H1 (cell line): ENCODE measurements around the gene UPK3B. TPM values are rescaled to one million over a fixed set of nuclear protein-coding genes. Genes with fewer than 3 reads are reported as not detected.
"Not testable (repeated sequence)": the region's sequence is repeated elsewhere in the genome, so short reads cannot be mapped to it uniquely, and the experiment has no call there.

Experiments used
- CTCF ChIA-PET: fragments of 300-600 bp; sonication (Branson Sonifier 250); formaldehyde crosslinking; loops from one replicate; lab custom pipeline; 2021; ENCODE audit not compliant: partially characterized antibody; lab: Charles Lee
- POLR2A ChIA-PET: fragments of 300-600 bp; sonication (Branson Sonifier 250); formaldehyde crosslinking; loops from one replicate; lab custom pipeline; 2021; ENCODE audit warnings: inconsistent platforms; ENCODE audit not compliant: partially characterized antibody; lab: Charles Lee
- DNase-seq, 2 experiments: peaks; one replicate each; pipeline versions ENCODE4 v3.0.0 to v3.0.0-alpha.2; 2010 to 2022; ENCODE audit warnings: low spot score in 2 of 2, low read depth in 1 of 2, mixed read lengths in 1 of 2
- FAIRE-seq: peaks from 2 replicates; lab custom pipeline; 2011; peaks lifted over from hg19 to GRCh38; lab: Jason Lieb, UNC
- H2AFZ ChIP-seq: 2 replicates; pipeline ENCODE4 v1.8.1; 2012; ENCODE audit warnings: low read length, inconsistent platforms
- H2AK5ac ChIP-seq: 2 replicates; pipeline ENCODE4 v1.6.1; 2013; ENCODE audit warnings: low read depth, low read length
- H2BK120ac ChIP-seq: replicated peaks from 2 replicates; pipeline ENCODE3; 2013; ENCODE audit warnings: low read depth, low read length, inconsistent platforms
- H2BK12ac ChIP-seq: 2 replicates; pipeline ENCODE4 v1.6.1; 2013; ENCODE audit warnings: low read depth, low read length
- H2BK15ac ChIP-seq: 2 replicates; pipeline ENCODE4 v1.6.1; 2013; ENCODE audit warnings: low read length
- H2BK20ac ChIP-seq: 2 replicates; pipeline ENCODE4 v1.6.1; 2013; ENCODE audit warnings: low read length
- H2BK5ac ChIP-seq: 2 replicates; pipeline ENCODE4 v1.6.1; 2013; ENCODE audit warnings: low read depth, low read length
- H3K14ac ChIP-seq: 2 replicates; pipeline ENCODE4 v1.6.1; 2013; ENCODE audit warnings: inconsistent platforms; ENCODE audit not compliant: insufficient read length
- H3K18ac ChIP-seq: 2 replicates; pipeline ENCODE4 v1.6.1; 2013; ENCODE audit warnings: low read length; ENCODE audit errors: extremely low read depth
- H3K23ac ChIP-seq: 2 replicates; pipeline ENCODE4 v1.6.1; 2013; ENCODE audit warnings: inconsistent platforms; ENCODE audit not compliant: insufficient read length
- H3K23me2 ChIP-seq: 2 replicates; pipeline ENCODE4 v1.6.1; 2013; ENCODE audit warnings: low read depth, low read length
- H3K27ac ChIP-seq: 2 replicates; pipeline ENCODE4 v1.6.1; 2011; ENCODE audit warnings: low read depth, low read length, inconsistent platforms
- H3K27me3 ChIP-seq, 4 experiments: replicated peaks in 1 of 4; 1 replicate in 1 of 4; 2 replicates in 3 of 4; pipeline versions ENCODE4 v1.6.1 to v1.8.1; 2011 to 2013; ENCODE audit warnings: low read length in 3 of 4, mild to moderate bottlenecking in 3 of 4, inconsistent platforms in 2 of 4, mixed read lengths in 2 of 4, moderate library complexity in 1 of 4; ENCODE audit not compliant: control insufficient read depth in 3 of 4, insufficient read depth in 3 of 4; ENCODE audit errors: extremely low read depth in 1 of 4
- H3K36me3 ChIP-seq, 4 experiments: 2 replicates each; pipeline versions ENCODE4 v1.6.1 to v1.8.1; 2011 to 2013; ENCODE audit warnings: mild to moderate bottlenecking in 4 of 4, low read length in 3 of 4, moderate library complexity in 2 of 4, control low read depth in 1 of 4, inconsistent platforms in 1 of 4; ENCODE audit not compliant: insufficient read depth in 4 of 4, control insufficient read depth in 2 of 4
- H3K4ac ChIP-seq: replicated peaks from 2 replicates; pipeline ENCODE3; 2013; ENCODE audit warnings: low read length, low read depth, mixed read lengths, inconsistent platforms; ENCODE audit not compliant: insufficient read length
- H3K4me1 ChIP-seq, 4 experiments: replicated peaks in 1 of 4; 1 replicate in 1 of 4; 2 replicates in 3 of 4; pipeline versions ENCODE4 v1.6.1 to v1.8.1; 2011 to 2013; ENCODE audit warnings: low read length in 3 of 4, inconsistent platforms in 2 of 4, mixed read lengths in 1 of 4; ENCODE audit not compliant: insufficient read depth in 4 of 4, control insufficient read depth in 3 of 4
- H3K4me2 ChIP-seq, 2 experiments: 2 replicates each; pipeline versions ENCODE4 v1.6.1 to v1.8.1; 2011 to 2013; ENCODE audit warnings: low read depth in 2 of 2, low read length in 2 of 2, control low read depth in 1 of 2, inconsistent platforms in 1 of 2, mild to moderate bottlenecking in 1 of 2; ENCODE audit not compliant: insufficient read depth in 1 of 2
- H3K4me3 ChIP-seq, 4 experiments: fragments of 200-600, 300-600 bp in 1 of 4; sonication (generic), shearing (Covaris generic), sonication (Bioruptor Twin) in 1 of 4; 2 replicates each; pipeline versions ENCODE4 v1.5.1 to v1.8.1; 2011 to 2016; ENCODE audit warnings: low read length in 4 of 4, low read depth in 3 of 4, control low read depth in 2 of 4, inconsistent platforms in 2 of 4, mild to moderate bottlenecking in 2 of 4, mixed read lengths in 1 of 4, moderate library complexity in 1 of 4; ENCODE audit not compliant: insufficient read depth in 2 of 4; ENCODE audit errors: extremely low read depth in 1 of 4
- H3K56ac ChIP-seq: replicated peaks from 2 replicates; pipeline ENCODE3; 2013; ENCODE audit warnings: low read depth, mild to moderate bottlenecking, mixed read lengths, low read length, inconsistent platforms; ENCODE audit not compliant: insufficient read length
- H3K79me1 ChIP-seq: 2 replicates; pipeline ENCODE4 v1.6.1; 2013; ENCODE audit warnings: low read depth, low read length, control low read depth
- H3K79me2 ChIP-seq, 2 experiments: 2 replicates each; pipeline versions ENCODE4 v1.6.1 to v1.8.1; 2012 to 2013; ENCODE audit warnings: low read length in 2 of 2, mild to moderate bottlenecking in 2 of 2, inconsistent platforms in 1 of 2; ENCODE audit not compliant: insufficient read depth in 2 of 2, control insufficient read depth in 1 of 2
- H3K9ac ChIP-seq, 4 experiments: replicated peaks in 1 of 4; 1 replicate in 1 of 4; 2 replicates in 3 of 4; pipeline versions ENCODE4 v1.6.1 to v1.8.1; 2011 to 2013; ENCODE audit warnings: low read depth in 3 of 4, low read length in 3 of 4, control low read depth in 2 of 4, mild to moderate bottlenecking in 2 of 4, moderate library complexity in 2 of 4, inconsistent platforms in 1 of 4; ENCODE audit errors: extremely low read depth in 1 of 4
- H3K9me3 ChIP-seq, 2 experiments: 2 replicates each; pipeline versions ENCODE4 v1.6.1 to v1.8.1; 2012 to 2013; ENCODE audit warnings: mild to moderate bottlenecking in 2 of 2, moderate library complexity in 2 of 2, control low read depth in 1 of 2, inconsistent platforms in 1 of 2, low read depth in 1 of 2, low read length in 1 of 2, mixed read lengths in 1 of 2; ENCODE audit not compliant: insufficient read depth in 2 of 2
- H4K20me1 ChIP-seq, 2 experiments: replicated peaks in 1 of 2; 2 replicates each; pipeline versions ENCODE3 to v1.8.1; 2011 to 2013; ENCODE audit warnings: inconsistent platforms in 2 of 2, low read length in 2 of 2, mild to moderate bottlenecking in 1 of 2; ENCODE audit not compliant: insufficient read depth in 2 of 2, control insufficient read depth in 1 of 2
- H4K5ac ChIP-seq: 2 replicates; pipeline ENCODE4 v1.6.1; 2013; ENCODE audit warnings: low read length, low read depth, mixed read lengths, inconsistent platforms; ENCODE audit not compliant: insufficient read length
- H4K8ac ChIP-seq: 2 replicates; pipeline ENCODE4 v1.8.0; 2013; ENCODE audit warnings: mild to moderate bottlenecking, moderate library complexity, low read length, inconsistent platforms; ENCODE audit not compliant: insufficient read depth; ENCODE audit errors: extremely low read depth
- H4K91ac ChIP-seq: replicated peaks from 2 replicates; pipeline ENCODE3; 2013; ENCODE audit warnings: low read length, mixed read lengths, inconsistent platforms; ENCODE audit not compliant: insufficient read length
- WGBS, 2 experiments: shearing (Covaris generic) in 1 of 2; methylation state at CpG; one replicate each; pipeline versions ENCODE4 v1.1.6 to v1.1.7; 2013 to 2015; ENCODE audit warnings: low lambda C conversion rate in 2 of 2, mixed read lengths in 2 of 2, inconsistent platforms in 1 of 2, low coverage in 1 of 2, missing lambda C conversion rate in 1 of 2; ENCODE audit not compliant: insufficient replicate concordance in 2 of 2, insufficient coverage in 1 of 2, insufficient read length in 1 of 2; ENCODE audit errors: extremely low coverage in 1 of 2, missing lambda C conversion rate in 1 of 2; 5-methylcytosine and 5-hydroxymethylcytosine counted together
- polyA plus RNA-seq, 7 experiments: library from polyadenylated mRNA; depleted of rRNA in 3 of 7; stranded (reverse) in 5 of 7; unstranded in 2 of 7; fragments of >200 nt in 5 of 7; fragments of 200-250 nt in 2 of 7; gene quantifications; 1 replicate in 5 of 7; 2 replicates in 1 of 7; 4 replicates in 1 of 7; pipeline versions ENCODE4 v1.2.1 to v1.2.3, GENCODE V29; 2011 to 2013; ENCODE audit warnings: missing spikeins in 2 of 7, mixed read lengths in 2 of 7
- total RNA-seq: library from RNA; stranded (reverse); fragmentation: NEBNext Ultra II Directional; extraction: Animal tissue kit (Norgen Biotek cat#: 25700); gene quantifications from 2 replicates; pipeline ENCODE4 v1.2.1, GENCODE V29; 2021

Gene UPK3B
- total and polyA plus RNA-seq, 2 of the 8 experiments (the other 6 are each of a cell fraction or from before 2014, with no cell fraction given) = 5.9 to 20.6 TPM

GRCh38 chr7:76479628-76480027 is 30.7 kb upstream of the UPK3B start:
- H3K56ac ChIP-seq, H2AFZ ChIP-seq, H3K18ac ChIP-seq, H3K4me2 ChIP-seq, H2AK5ac ChIP-seq, H3K79me1 ChIP-seq, H3K9ac ChIP-seq, H2BK15ac ChIP-seq, H4K5ac ChIP-seq, H3K4ac ChIP-seq, H3K79me2 ChIP-seq, H3K9me3 ChIP-seq, H2BK120ac ChIP-seq, H4K20me1 ChIP-seq, CTCF ChIA-PET, H3K23ac ChIP-seq, H2BK20ac ChIP-seq, H3K4me3 ChIP-seq, H4K91ac ChIP-seq, H3K14ac ChIP-seq, H2BK5ac ChIP-seq, H3K27me3 ChIP-seq, FAIRE-seq, H4K8ac ChIP-seq, POLR2A ChIA-PET, H3K23me2 ChIP-seq, H2BK12ac ChIP-seq, H3K4me1 ChIP-seq, DNase-seq, H3K27ac ChIP-seq: not testable (repeated sequence)
- 66% methylated on average over 4 of the region's 11 CpGs; no CpG with 5 or more reads in 1 of the 2 experiments for WGBS, 2 experiments
- H3K36me3 ChIP-seq = peaks cover 0 to 11% (median 3%) of the 10 kb centered on the region in 4 experiments; a peak in 2 of 8 replicates
